HL-60/S4 (cell line): ENCODE results near the gene PDE11A.
"Not testable (repeated sequence)": the region's sequence is repeated elsewhere in the genome, so short reads cannot be mapped to it uniquely, and the experiment has no call there.

Source experiments
- in situ Hi-C: fragments of 300-500 bp; cut with MboI; formaldehyde crosslinking; loops from 2 replicates; pipeline ENCODE4 v1.14.3; 2022; ENCODE audit warnings: low sequenced_read_pairs

The PDE11A gene

DNA sequence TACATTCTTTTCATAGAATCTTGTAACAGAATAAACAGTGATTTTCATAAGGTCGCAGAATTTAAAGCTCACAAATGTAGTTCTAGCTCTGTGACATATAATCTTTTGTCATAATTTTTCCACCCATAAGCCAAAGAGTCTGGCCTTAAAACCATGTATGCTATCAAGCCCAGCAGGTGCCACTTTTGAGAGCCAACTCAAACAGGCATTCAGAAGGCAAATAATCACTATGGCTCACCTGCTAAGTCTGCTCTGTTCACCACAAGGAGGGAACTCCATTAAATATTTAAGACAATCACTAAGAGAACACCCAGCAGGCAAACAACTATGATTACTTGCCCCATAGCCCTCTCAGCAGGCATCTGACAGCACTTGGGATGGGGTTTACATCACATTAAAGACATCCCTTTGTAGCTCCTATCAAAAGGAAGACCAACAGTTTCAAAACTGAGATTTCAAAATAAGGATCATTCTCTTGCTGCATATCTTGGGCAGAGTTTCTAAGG lies 241.6 kb downstream of the PDE11A start:
- in situ Hi-C loops: no loop called here

DNA sequence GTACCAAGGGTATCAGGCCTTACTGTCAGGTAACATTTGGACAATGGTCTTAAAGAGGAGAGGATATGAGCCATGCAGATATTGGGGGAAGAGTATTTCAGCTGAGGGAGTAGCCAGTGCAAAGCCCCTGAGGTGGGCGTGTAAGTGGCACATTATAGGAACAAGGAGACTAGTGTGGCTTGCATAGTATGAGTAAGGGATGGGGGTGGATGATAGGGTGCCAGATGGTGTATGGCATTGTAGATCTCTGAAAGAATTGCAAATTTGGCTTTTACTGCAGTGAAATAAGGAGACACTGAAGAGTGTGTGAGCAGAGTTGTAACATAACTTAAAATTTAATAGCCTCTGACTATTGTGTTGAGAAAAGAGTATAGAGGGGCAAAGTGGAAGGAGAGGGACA lies 244.0 kb downstream of the PDE11A start:
- in situ Hi-C loops: no loop called here

DNA sequence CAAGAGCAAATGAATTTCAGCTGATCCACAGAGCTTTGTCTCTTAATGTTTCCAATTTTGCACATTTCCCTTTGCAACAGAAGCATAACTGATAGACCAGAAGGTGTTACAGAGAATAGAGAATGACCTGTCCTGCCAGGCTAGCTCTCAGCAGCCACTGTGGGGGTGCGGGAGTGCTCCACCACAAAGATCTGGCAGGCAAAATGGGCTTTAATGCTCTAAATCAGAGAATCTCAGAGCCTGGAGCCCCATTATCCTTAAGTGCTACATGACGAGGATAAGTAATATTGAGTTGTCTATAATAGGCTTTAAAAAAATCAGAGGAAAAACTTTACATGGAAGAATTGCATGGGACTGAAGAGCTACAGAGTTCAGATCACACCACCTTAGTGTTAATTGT lies 245.7 kb downstream of the PDE11A start:
- in situ Hi-C loops: no loop called here

DNA sequence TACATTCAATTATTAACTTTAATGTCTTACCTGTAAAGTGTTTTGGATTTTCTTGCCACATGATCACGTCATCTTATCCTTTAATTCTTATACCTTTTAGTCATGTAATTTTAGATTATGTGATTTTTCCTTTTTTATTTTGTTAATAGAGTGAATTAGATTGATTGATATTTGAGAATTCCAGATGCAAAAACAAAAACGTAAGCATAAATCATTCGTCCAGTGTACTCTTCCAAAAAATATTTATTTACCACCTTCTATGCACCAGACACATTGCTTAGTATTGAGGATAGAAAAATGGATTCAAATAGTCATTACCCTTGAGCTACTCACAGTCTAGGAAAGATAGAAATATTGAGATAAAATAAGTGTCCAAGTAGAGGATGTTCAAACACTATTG lies 249.6 kb downstream of the PDE11A start:
- in situ Hi-C loops: no loop called here

DNA sequence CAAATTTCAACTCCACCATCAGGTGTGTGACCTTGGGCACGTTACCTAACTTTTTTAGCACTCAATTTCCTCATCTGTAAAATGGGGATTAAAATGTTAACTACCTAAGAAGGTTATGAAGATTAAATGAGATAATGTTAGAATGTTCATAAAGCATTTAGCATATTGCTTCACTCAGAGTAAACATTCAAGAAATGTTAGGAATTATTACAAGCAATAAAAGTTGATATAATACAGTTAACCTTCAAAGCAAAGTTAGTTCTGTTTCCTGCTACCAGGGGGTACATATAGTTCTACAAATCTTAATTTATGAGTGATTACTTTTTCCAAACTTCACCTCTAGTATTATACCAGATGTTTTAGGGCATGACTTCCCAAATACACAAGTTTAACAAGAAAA lies 254.2 kb downstream of the PDE11A start:
- in situ Hi-C loops: no loop called here

DNA sequence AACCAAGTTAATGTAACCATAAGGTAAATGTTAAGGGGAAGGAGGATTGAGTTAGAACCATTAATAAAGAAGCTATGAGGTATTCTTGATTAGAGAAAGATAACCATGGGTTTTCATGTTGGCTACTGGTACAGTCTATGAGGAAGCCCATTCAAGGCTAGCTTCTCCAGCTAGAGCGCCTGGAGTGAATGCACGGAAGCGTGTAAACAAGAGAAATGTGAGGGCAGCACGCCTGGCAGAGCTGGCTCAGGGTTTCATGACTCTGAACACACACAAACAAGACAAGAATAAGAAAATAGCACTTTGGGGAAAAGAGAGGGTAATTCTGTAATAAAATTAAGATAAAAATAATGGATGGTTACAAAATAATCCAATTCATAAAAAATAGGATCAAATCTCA lies 255.3 kb downstream of the PDE11A start:
- in situ Hi-C loops: no loop called here

DNA sequence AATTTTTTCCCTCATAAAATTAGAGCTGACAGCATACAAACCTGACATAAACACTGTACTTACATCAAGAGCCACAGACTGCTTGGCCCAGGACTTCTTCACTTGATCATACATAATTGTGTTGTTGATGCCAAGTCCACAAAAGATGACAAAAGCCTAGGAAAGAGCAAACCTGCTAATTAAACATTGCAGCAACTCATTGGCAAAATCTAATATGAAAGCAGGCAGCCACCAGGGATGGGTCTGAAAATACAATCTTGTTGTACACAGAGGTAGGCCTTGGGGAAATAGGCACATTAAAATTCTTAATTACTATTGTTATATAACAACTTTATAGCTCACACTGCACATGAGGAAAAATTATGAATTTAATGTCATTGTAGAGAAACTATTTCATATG lies 255.8 kb downstream of the PDE11A start:
- in situ Hi-C loops: no loop called here

DNA sequence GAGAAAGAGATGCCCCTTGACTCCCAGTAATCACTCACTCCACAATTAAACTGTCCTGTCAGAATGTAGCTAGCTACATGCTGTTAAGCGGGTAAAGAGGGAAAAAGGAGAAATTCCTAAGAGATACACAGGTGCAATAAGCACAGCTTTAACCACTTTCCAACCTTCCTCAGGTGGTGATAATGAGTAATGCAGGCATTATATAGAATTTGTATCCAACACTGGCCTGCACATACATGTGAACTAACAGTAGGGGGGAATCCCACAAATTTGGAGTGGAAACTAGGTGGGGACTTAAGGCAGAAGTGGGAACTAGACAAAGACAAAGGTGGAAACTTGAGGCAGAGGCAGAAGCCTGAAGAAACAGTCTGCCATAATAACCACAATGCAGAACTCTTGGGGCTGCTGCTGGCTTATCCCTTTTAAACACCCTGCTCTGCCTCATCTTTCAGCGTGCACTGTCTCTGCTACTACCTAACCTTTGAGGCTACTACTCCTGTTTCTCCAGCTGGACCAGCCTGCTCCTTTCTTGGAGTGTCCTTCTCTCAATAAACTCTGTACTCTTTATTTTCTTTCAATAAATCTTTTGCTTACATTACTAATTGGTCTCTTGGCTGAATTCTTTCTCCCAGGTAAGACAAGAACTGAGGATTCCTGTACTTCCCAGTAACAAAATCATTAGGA lies 259.7 kb downstream of the PDE11A start:
- in situ Hi-C loops: no loop called here

DNA sequence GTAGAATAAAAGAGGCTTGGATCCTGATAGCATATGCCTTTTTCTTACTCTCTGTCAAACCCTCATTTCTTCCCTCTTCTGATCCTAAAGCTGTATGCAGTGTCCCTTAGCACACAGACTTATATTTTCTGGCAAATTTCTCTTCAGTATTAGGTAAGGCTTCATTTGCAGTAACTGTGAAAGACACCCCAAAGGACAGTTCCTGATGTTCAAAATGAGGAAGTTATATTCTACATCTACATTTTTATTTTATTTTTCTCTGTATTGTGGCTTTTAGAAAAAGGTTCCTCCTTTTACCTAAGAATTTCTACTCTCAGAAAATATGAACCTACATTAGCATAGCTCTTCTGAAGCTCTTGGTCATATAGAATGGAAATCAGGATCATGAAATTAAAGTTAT lies 261.7 kb downstream of the PDE11A start:
- in situ Hi-C loops: no loop called here

DNA sequence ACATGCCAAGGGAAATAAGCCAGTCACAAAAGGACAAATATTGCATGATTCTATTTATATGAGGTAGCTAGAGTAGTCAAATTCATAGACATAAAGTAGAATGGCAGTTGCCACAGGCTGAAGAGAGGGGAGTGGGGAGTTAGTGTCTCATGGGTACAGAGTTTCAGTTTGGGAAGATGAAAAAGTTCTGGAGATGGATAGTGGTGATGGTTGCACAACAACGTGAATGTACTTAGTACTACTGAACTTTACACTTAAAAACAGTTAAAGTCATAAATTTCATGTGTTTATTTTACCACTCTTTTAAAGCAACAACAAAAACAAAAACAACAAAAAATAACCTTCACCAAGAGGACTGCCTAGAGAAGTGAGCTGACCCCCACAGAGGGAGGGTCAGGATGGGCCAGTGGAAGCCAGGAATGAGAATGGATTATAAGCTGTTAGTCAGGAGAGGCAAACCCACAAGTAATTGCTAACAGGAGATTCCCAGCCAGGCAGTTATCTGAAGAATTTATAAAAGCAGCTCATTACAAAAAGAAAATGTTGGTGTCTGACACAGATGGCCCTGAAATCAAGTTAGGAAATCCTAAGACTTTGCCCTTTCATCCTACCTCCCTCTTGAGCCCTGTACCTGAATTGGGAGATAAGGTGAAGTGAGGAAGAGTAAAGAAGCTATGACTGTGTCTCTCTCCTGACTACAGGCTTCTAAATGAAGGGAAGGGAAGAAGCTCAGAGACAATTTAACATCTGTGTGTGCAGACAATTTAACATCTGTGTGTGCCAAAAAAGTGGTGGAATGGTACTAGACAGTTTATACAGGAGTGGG lies 263.4 kb downstream of the PDE11A start:
- in situ Hi-C loops: no loop called here

DNA sequence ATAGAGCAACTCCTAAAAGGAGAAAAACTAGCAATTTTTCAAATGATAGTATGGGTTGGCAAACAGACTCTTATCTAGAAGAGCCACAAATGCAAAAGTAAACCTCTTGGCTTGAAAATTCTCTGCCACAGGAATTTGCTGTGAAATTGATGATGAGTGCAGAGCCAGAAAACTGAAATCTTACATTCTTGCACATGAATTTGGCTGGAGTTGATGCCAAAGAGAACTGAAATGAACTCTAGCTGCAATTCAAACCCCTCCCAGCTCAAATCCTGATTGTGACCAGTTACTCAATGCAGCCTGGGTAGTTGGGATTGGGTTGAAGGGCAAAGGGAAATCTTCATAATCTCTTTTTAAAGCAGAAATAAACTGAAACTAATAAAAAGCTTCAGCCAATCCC lies 266.6 kb downstream of the PDE11A start:
- in situ Hi-C loops: no loop called here

DNA sequence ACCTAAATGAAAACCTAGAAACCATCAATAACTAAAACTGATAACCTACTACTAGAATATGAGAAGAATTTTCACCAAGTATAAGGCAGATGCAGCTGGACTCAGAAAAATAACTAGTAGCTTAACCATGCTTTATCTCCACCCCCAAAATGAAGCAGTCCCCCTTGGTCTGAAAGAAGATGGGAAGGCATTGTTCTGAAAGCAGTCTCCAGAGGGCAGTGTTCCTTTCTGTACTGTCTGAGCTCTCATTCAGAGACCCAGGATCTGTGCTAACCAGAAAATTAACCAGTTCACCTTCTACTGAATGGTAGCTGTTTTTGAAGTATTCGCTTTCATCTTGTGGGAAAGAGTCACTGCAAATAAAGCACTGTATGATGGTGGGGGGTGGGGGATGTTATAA lies 273.0 kb downstream of the PDE11A start:
- in situ Hi-C loops: no loop called here

DNA sequence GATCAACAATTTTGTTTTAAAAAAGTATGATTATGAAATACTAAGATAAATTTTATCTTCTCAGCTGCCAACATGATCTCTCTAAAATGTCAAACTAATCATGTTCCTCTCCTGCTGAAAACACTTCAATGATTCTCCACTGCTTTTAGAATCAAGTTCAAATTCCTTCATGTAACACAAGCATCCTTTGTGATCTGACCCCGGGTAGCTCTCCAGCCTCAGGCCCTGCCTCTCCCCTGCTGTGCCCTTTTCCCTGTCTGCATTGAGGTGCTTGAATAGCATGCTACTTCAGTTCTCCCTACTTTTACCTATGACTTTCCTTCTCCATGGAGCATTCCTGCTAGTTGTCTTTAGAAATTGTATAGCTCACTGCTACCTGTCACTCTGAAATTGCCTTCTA lies 274.8 kb downstream of the PDE11A start:
- in situ Hi-C loops: no loop called here

DNA sequence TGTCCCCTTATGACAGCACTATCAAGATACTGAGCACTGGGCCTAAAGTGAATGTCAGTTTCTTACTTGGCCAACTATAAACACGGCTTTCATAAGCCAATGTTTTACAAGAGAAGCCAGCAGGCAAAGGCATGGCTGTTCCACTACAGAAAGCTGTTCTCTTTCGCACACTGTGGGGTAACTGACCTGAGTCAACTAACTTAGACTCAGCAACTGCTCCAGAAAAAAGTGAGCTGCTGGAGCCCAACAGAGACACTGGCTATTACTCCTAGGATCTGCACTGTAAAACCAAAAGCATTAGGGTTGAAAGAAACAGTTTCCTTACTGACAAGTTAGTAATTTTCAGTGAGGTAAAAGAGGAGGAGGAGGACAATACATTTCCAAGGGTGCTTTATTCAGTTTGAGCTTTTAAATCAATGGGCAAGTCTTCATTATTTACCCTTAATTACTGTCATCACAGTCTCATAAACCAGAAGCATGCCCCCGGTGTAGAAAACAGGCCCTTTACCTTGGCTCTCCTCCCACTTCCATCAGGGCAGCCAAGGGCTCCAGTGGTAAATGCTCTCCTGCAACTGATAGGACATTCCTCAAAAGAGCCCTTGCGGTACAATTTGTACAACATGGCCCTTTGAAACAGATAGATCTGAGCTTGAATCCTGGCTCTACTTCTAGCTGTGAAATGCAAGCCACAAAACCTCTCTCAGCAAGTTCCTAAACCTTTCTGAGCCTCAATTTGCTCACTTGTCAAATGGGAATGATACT lies 275.7 kb downstream of the PDE11A start:
- in situ Hi-C loops: no loop called here

DNA sequence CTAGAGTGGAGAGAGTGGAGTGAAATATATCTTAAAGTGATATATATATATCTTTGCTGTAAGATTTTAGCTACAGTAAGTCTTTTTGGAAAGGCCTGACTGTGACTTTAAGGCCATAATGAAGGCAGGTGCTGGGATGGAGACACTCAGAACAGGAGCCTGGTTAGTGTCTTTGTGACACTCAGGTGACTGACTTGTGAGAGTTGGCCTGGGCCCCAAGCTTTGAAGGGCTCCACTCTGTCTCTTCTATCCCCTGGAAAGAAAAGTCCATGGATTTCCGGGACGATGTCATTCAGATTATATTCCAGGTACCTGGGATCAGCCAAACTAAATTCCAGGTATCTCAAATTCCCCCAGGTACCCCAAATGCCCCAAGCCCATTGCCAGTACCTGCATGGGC lies 276.6 kb downstream of the PDE11A start:
- in situ Hi-C loops: no loop called here

DNA sequence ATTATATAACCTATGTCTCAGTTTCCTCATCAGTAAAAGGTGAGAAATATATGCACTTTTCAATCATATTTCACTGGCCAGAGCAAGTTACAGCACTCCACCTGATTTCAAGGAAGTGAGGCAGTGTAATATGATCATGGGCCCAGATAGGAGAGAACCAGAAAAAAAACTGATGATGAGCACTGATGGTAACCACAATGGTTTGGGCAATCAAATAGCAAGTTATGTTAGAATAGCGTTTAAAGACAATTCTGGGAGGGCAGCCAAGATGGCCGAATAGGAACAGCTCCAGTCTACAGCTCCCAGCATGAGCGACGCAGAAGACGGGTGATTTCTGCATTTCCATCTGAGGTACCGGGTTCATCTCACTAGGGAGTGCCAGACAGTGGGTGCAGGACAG lies 287.4 kb downstream of the PDE11A start:
- in situ Hi-C loops: not testable (repeated sequence)

DNA sequence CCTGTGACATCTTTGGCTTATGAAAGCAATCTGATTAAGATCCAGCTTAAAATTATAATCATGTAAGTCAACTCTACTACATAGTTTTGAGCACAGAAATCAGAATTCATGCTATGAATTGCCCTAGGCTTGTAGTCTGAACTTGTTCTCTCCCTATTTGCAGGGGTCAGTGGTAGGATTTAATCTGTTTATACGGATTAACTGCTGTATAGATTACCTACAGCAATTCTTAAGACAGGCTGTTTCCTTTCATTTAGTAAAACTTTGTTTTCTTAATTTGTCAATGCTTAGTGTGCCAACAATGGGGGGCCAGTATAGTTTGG lies 287.9 kb downstream of the PDE11A start:
- in situ Hi-C loops: no loop called here

DNA sequence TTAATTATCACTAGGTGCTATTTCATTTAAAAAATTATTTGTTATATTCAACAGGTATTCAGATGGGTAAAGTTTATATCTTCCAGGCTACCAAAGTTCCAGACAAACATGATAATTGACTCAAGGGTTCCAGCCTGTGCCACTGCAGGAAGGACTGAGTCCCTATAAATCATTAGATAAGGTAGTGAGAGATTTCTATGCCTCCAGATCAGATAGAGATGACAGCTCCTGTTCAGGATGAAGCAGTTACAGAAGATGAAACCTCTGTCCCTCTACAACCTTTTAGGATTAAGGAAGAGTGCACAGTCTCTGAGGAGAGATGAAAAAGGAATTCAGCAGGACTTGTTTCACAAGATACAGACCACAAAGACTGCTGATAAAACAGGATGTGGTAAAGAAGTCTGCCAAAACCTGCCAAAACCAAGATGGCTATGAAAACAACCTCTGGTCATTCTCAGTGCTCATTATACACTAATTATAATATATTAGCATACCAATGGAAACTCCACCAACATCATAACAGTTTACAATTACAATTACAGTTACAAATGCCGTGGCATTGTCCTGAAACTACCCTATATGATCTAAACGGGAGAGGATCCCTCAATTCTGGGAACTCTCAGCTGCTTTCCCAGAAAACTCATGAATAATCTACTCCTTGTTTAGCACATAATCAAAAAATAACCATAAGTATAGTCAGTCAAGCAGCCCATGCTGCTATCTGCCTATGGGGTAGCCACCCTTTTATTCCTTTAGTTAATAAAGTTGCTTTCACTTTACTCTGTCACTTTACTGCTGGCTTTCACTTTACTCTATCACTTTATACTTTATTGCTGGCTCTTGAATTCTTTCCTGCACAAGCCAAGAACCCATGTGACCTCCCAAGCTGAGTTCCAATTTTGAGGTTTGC lies 288.5 kb downstream of the PDE11A start:
- in situ Hi-C loops: no loop called here

DNA sequence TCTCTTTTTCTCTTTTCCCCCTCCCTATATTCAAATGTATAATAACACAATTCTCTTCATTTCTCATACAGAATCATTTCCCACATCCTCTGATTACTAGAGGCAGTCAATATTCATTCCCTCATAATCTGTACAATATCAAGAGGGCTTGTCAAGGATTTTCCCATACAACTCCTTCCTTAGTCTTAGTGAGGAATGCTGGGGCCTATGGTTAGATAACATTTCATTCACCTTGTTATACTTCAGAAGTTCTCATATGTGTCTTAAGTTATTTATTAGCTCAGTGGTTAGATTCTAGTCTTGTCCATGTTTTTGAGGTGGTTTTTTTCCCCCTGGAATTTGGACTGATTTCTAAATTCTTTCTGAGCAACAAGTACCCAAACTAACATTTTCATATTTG lies 289.5 kb downstream of the PDE11A start:
- in situ Hi-C loops: no loop called here

DNA sequence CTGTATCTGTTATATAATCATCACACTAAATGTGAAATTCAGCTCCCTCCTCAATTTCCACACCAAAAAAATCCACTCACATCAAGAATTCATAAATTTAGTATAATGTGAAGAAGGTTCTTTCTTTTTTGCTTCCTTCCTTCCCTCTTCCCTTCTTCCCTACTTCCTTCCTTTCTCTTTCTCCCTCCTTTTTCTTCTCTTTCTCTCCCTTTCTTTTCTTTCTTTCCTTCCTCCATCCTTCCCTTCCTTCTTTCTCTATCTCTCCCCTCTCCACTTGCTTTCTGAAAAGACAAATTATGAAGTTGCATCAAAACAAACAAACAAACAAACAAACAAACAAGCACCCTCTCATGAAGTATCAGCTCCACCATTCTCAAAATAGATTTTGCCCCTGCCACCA lies 290.0 kb downstream of the PDE11A start:
- in situ Hi-C loops: no loop called here

DNA sequence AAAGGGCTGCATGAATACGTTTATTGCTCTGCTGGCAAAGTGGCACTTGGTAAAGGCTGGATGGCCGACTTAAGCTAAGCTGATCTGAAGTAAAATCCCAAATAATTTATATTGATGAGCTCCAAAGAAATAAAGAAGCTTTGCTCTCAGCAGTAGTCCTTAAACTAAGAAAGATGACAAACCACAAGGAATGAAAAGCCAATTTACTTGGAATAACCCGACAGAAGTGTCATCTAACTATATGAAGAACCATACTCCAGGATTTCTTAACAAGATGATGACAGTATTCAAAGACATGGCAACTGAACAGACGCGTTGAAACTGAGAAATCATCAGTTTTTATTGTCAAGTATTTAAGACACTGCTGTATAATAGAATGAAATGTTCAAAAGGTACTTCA lies 294.1 kb downstream of the PDE11A start:
- in situ Hi-C loops: no loop called here
